K562 (cell line): ENCODE results near the gene PAQR4. TPM values are rescaled to one million over a fixed set of nuclear protein-coding genes. Genes with fewer than 3 reads are reported as not detected.

Experiments
- BCOR ChIP-seq: fragments of 450-650 bp; IDR thresholded peaks from 2 replicates; pipeline ENCODE4 v1.6.1; 2016
- CREB3L1 ChIP-seq: fragments of 450-650 bp; IDR thresholded peaks from 2 replicates; pipeline ENCODE4 v1.6.1; 2014; ENCODE audit warnings: low read depth, mild to moderate bottlenecking, moderate library complexity, borderline replicate concordance
- CREB5 ChIP-seq: fragments of 250-450 bp; sonication (Bioruptor Pico); IDR thresholded peaks from 2 replicates; pipeline ENCODE4 v1.5.0; 2020; ENCODE audit warnings: mild to moderate bottlenecking
- ETV1 ChIP-seq: fragments of 450-650 bp; conservative IDR thresholded peaks from 2 replicates; pipeline ENCODE4 v1.6.1; 2016; ENCODE audit warnings: missing genetic modification characterization, control low read depth, low read depth, missing compliant biosample characterization
- MEF2D ChIP-seq: conservative IDR thresholded peaks from 2 replicates; pipeline ENCODE4 v1.6.1; 2016; ENCODE audit warnings: low read depth, missing genetic modification characterization, missing compliant biosample characterization
- MGA ChIP-seq: fragments of 450-650 bp; IDR thresholded peaks from 2 replicates; pipeline ENCODE4 v1.6.1; 2016; ENCODE audit warnings: mild to moderate bottlenecking, moderate library complexity
- RNF219 ChIP-seq: fragments of 250-450 bp; sonication (Bioruptor Pico); IDR thresholded peaks from 2 replicates; pipeline ENCODE4 v1.5.0; 2022; ENCODE audit warnings: mild to moderate bottlenecking
- TSC22D4 ChIP-seq: fragments of 450-650 bp; IDR thresholded peaks from 2 replicates; pipeline ENCODE4 v1.6.1; 2016; ENCODE audit warnings: missing genetic modification characterization, missing biosample characterization, control low read depth
- ZNF24 ChIP-seq: fragments of 450-650 bp; IDR thresholded peaks from 2 replicates; pipeline ENCODE4 v1.6.1; 2016
- ZNF740 ChIP-seq, 3 experiments: fragments of 200-800 bp in 1 of 3; sonication (Bioruptor generic) in 1 of 3; sonication (generic) in 1 of 3; formaldehyde crosslinking in 1 of 3; IDR thresholded peaks; 2 replicates each; pipeline versions ENCODE4 v1.6.1 to v1.8.0; 2016 to 2022; ENCODE audit warnings: mild to moderate bottlenecking in 2 of 3, missing compliant biosample characterization in 2 of 3, missing genetic modification characterization in 2 of 3, missing genetic modification reagents in 1 of 3
- polyA plus RNA-seq, 8 experiments: library from polyadenylated mRNA; depleted of rRNA in 4 of 8; stranded (reverse) in 5 of 8; unstranded in 3 of 8; fragments of >200 nt; fragmentation: Nextera tagmentation in 2 of 8; fragmentation: Illumina TruSeq in 1 of 8; extraction: Ambion mirVana in 2 of 8; extraction: Trizol in 1 of 8; gene quantifications; 2 replicates each; pipeline versions ENCODE4 v1.2.1 to v1.2.3, GENCODE V29; 2011 to 2014; ENCODE audit warnings: inconsistent platforms in 1 of 8, missing spikeins in 1 of 8
- total RNA-seq, 7 experiments: library from RNA; depleted of rRNA in 6 of 7; stranded (reverse); fragments of >200 nt in 6 of 7; fragmentation: Illumina TruSeq in 2 of 7; extraction: Trizol in 2 of 7; gene quantifications; 2 replicates each; pipeline versions ENCODE4 v1.2.1 to v1.2.3, GENCODE V29; 2011 to 2021; ENCODE audit warnings: low replicate concordance in 1 of 7

The PAQR4 gene
- total and polyA plus RNA-seq, 9 of the 15 experiments (the other 6 are each of a cell fraction or from before 2014, with no cell fraction given), result 0.62 to 40.4 (median 19.5) TPM

- TF ChIP-seq MGA (no peak), ZNF740 (CRISPR knock-in tag; IDR thresholded peaks at IDR 0.05) (no peak), ZNF740 (tag; IDR thresholded peaks at IDR 0.05) (no peak), CREB5 (CRISPR knock-in tag) (no peak), BCOR (no peak), ETV1 (tag) (no peak), TSC22D4 (tag) (no peak), CREB3L1 (no peak), RNF219 (CRISPR knock-in tag) (no peak), ZNF24 (no peak), MEF2D (tag) (no peak)
Observed at GRCh38 chr16:2981899-2982250, 12.7 kb downstream of the PAQR4 start (continued).
